Neural cell (in vitro differentiated cells): ENCODE results near the gene GCSAM. TPM values are rescaled to one million over a fixed set of nuclear protein-coding genes. Genes with fewer than 3 reads are reported as not detected.

Source experiments
- H2AFZ ChIP-seq: fragments of 200-600, 300-800 bp; sonication (generic), shearing (Covaris generic); 2 replicates; pipeline ENCODE4 v1.6.0; 2014; ENCODE audit warnings: low read depth, mild to moderate bottlenecking, antibody characterized with exemption, low read length, moderate library complexity
- H3F3A ChIP-seq: fragments of 200-600 bp; shearing (Covaris generic); 2 replicates; pipeline ENCODE4 v1.6.1; 2016; ENCODE audit warnings: mild to moderate bottlenecking, moderate library complexity, mixed read lengths, antibody characterized with exemption, low read length; ENCODE audit not compliant: insufficient read depth, poor library complexity, severe bottlenecking
- H3K27ac ChIP-seq: fragments of 200-600, 300-800 bp; sonication (generic), shearing (Covaris generic); 2 replicates; pipeline ENCODE4 v1.5.1; 2014; ENCODE audit warnings: mild to moderate bottlenecking, low read length, moderate library complexity
- H3K27me3 ChIP-seq: fragments of 300-800, 200-600 bp; sonication (generic), shearing (Covaris generic); 2 replicates; pipeline ENCODE4 v1.6.0; 2014; ENCODE audit warnings: mild to moderate bottlenecking, low read depth, low read length, moderate library complexity; ENCODE audit not compliant: insufficient read depth
- H3K36me3 ChIP-seq: fragments of 300-800, 200-600 bp; sonication (generic), shearing (Covaris generic); 2 replicates; pipeline ENCODE4 v1.5.1; 2014; ENCODE audit warnings: mild to moderate bottlenecking, antibody characterized with exemption, low read length, moderate library complexity; ENCODE audit not compliant: insufficient read depth
- H3K4me2 ChIP-seq: fragments of 300-800, 200-600 bp; sonication (generic), shearing (Covaris generic); 2 replicates; pipeline ENCODE4 v1.6.0; 2014; ENCODE audit warnings: mild to moderate bottlenecking, low read length
- H3K4me3 ChIP-seq: fragments of 300-800, 200-600 bp; sonication (generic), shearing (Covaris generic); 2 replicates; pipeline ENCODE4 v1.5.1; 2014; ENCODE audit warnings: mild to moderate bottlenecking, low read length, moderate library complexity
- H3K79me2 ChIP-seq: fragments of 200-600 bp; shearing (Covaris generic); replicated peaks from 2 replicates; pipeline ENCODE4 v1.6.0; 2014; ENCODE audit warnings: mild to moderate bottlenecking, low read length, moderate library complexity; ENCODE audit not compliant: insufficient read depth
- H3K9ac ChIP-seq: fragments of 300-800, 200-600 bp; sonication (generic), shearing (Covaris generic); 2 replicates; pipeline ENCODE4 v1.6.1; 2016; ENCODE audit warnings: mild to moderate bottlenecking, low read length, mixed read lengths
- H3K9me2 ChIP-seq: fragments of 200-600 bp; shearing (Covaris generic); 2 replicates; pipeline ENCODE4 v1.6.1; 2016; ENCODE audit warnings: mild to moderate bottlenecking, low read length, mixed read lengths; ENCODE audit not compliant: insufficient read depth
- H3K9me3 ChIP-seq: fragments of 200-600, 300-800 bp; sonication (generic), shearing (Covaris generic); 2 replicates; pipeline ENCODE4 v1.6.1; 2016; ENCODE audit warnings: mild to moderate bottlenecking, mixed run types, low read length, moderate library complexity, mixed read lengths
- H4K20me1 ChIP-seq: fragments of 200-600 bp; shearing (Covaris generic); 2 replicates; pipeline ENCODE4 v1.6.1; 2016; ENCODE audit warnings: mild to moderate bottlenecking, mixed run types; ENCODE audit not compliant: insufficient read depth
- EZH2 ChIP-seq: fragments of 200-600, 300-800 bp; shearing (Covaris generic), sonication (generic); IDR thresholded peaks from 2 replicates; pipeline ENCODE4 v1.6.1; 2014; ENCODE audit warnings: antibody characterized with exemption, low read length, borderline replicate concordance, mild to moderate bottlenecking; ENCODE audit not compliant: insufficient read depth, poor library complexity, severe bottlenecking
- MXI1 ChIP-seq: fragments of 450-650 bp; conservative IDR thresholded peaks from 2 replicates; pipeline ENCODE4 v1.6.1; 2014; ENCODE audit warnings: antibody characterized with exemption, mild to moderate bottlenecking; ENCODE audit not compliant: poor library complexity, severe bottlenecking
- POLR2AphosphoS5 ChIP-seq: IDR thresholded peaks from 2 replicates; pipeline ENCODE4 v1.6.1; 2012
- RAD21 ChIP-seq: fragments of 450-650 bp; conservative IDR thresholded peaks from 2 replicates; pipeline ENCODE4 v1.6.1; 2014; ENCODE audit warnings: antibody characterized with exemption, mild to moderate bottlenecking, moderate library complexity
- SMC3 ChIP-seq: fragments of 450-650 bp; conservative IDR thresholded peaks from 2 replicates; pipeline ENCODE4 v1.6.1; 2014; ENCODE audit warnings: antibody characterized with exemption, mild to moderate bottlenecking, moderate library complexity; ENCODE audit not compliant: poor library complexity
- TAF1 ChIP-seq: IDR thresholded peaks from 2 replicates; pipeline ENCODE4 v1.6.1; 2012; ENCODE audit warnings: low read depth
- polyA plus RNA-seq: library from polyadenylated mRNA; depleted of rRNA; stranded (reverse); fragments of >200 nt; gene quantifications from 2 replicates; pipeline ENCODE4 v1.2.3, GENCODE V29; 2014
- TF ChIP-seq, protein P1 (sequence below): IDR thresholded peaks from 2 replicates; pipeline ENCODE4 v1.6.1; 2012; ENCODE audit warnings: borderline replicate concordance

Gene GCSAM
- polyA plus RNA-seq, 1 donor from 2014 or later: not detected

DNA sequence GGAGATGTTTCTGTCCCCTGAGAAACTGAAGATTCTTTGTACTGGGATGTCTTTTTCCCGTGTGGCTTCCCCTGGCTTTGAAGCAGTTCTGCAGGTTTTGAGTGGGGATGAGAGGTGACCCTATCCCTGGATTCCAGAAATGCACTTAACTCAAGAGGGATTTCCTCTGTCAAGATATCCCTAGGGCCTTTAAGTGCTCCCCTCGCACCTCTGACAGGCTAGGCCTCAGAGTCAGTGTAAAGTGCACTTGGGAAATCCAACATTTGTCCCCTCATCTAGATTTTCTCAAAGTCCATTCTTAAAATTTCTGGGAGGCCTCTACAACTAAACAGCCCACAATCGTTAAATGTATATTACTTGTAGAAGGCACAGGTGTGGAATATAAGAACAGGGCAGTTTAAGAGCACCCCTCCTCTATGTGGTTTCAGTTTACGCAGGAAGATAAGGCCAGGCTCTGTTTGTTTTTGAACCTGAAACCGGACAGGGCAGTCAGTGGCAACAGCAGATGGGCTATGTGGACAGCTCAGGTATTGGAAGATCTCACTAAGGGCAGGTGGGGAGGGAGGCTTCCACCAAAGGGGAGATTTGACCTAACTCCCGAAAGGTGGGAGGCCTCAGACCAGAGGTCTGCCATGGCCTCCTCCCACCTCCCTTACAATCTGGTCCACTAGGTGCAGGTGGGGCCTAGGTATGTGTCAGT lies 42.0 kb downstream of the GCSAM start:
- no peak overlapping the region for H3K4me2 ChIP-seq
- no peaks in the 10 kb centered on the region for H4K20me1 ChIP-seq
- no peak overlapping the region for H2AFZ ChIP-seq
- H3K27ac ChIP-seq: no peak overlapping the region
- peaks cover 19% of the 10 kb centered on the region for H3K27me3 ChIP-seq
- no peaks in the 10 kb centered on the region for H3K79me2 ChIP-seq
- no peaks in the 10 kb centered on the region for H3F3A ChIP-seq
- no peak overlapping the region for H3K9ac ChIP-seq
- no peaks in the 10 kb centered on the region for H3K9me3 ChIP-seq
- TF ChIP-seq SMC3: no peak
- no peak for TF ChIP-seq MXI1
- no peak for TF ChIP-seq EZH2
- TF ChIP-seq POLR2AphosphoS5: no peak
- no peak for TF ChIP-seq TAF1
- TF ChIP-seq, protein P1, sequence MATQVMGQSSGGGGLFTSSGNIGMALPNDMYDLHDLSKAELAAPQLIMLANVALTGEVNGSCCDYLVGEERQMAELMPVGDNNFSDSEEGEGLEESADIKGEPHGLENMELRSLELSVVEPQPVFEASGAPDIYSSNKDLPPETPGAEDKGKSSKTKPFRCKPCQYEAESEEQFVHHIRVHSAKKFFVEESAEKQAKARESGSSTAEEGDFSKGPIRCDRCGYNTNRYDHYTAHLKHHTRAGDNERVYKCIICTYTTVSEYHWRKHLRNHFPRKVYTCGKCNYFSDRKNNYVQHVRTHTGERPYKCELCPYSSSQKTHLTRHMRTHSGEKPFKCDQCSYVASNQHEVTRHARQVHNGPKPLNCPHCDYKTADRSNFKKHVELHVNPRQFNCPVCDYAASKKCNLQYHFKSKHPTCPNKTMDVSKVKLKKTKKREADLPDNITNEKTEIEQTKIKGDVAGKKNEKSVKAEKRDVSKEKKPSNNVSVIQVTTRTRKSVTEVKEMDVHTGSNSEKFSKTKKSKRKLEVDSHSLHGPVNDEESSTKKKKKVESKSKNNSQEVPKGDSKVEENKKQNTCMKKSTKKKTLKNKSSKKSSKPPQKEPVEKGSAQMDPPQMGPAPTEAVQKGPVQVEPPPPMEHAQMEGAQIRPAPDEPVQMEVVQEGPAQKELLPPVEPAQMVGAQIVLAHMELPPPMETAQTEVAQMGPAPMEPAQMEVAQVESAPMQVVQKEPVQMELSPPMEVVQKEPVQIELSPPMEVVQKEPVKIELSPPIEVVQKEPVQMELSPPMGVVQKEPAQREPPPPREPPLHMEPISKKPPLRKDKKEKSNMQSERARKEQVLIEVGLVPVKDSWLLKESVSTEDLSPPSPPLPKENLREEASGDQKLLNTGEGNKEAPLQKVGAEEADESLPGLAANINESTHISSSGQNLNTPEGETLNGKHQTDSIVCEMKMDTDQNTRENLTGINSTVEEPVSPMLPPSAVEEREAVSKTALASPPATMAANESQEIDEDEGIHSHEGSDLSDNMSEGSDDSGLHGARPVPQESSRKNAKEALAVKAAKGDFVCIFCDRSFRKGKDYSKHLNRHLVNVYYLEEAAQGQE: no peak
- H3K36me3 ChIP-seq: no peaks in the 10 kb centered on the region
- no peaks in the 10 kb centered on the region for H3K9me2 ChIP-seq
- no peak overlapping the region for H3K4me3 ChIP-seq

- no peaks in the 10 kb centered on the region for H3K9me3 ChIP-seq
- H3K4me2 ChIP-seq: no peak overlapping the region
- H3K9ac ChIP-seq: no peak overlapping the region
- peaks cover 24% of the 10 kb centered on the region for H3K27me3 ChIP-seq
- H4K20me1 ChIP-seq: no peaks in the 10 kb centered on the region
- H2AFZ ChIP-seq: no peak overlapping the region
- no peaks in the 10 kb centered on the region for H3K36me3 ChIP-seq
- H3K27ac ChIP-seq: no peak overlapping the region
- no peaks in the 10 kb centered on the region for H3F3A ChIP-seq
- TF ChIP-seq TAF1 (no peak), EZH2 (no peak), POLR2AphosphoS5 (no peak), SMC3 (no peak), RAD21 (no peak)
- TF ChIP-seq, protein P1: no peak
- H3K79me2 ChIP-seq: no peaks in the 10 kb centered on the region
- no peak overlapping the region for H3K4me3 ChIP-seq
- no peaks in the 10 kb centered on the region for H3K9me2 ChIP-seq
Observed at GRCh38 chr3:112089956-112090886, 42.8 kb downstream of the GCSAM start.
